DMS114 treated with DMSO at 0.1 percent for 48 hours (cell line): ENCODE data around the gene ERRFI1.

ENCODE experiments used
- DNase-seq: peaks from one replicate; lab custom pipeline; 2025; ENCODE audit not compliant: unreplicated experiment; lab: John Stamatoyannopoulos, UW

Gene ERRFI1

DNA sequence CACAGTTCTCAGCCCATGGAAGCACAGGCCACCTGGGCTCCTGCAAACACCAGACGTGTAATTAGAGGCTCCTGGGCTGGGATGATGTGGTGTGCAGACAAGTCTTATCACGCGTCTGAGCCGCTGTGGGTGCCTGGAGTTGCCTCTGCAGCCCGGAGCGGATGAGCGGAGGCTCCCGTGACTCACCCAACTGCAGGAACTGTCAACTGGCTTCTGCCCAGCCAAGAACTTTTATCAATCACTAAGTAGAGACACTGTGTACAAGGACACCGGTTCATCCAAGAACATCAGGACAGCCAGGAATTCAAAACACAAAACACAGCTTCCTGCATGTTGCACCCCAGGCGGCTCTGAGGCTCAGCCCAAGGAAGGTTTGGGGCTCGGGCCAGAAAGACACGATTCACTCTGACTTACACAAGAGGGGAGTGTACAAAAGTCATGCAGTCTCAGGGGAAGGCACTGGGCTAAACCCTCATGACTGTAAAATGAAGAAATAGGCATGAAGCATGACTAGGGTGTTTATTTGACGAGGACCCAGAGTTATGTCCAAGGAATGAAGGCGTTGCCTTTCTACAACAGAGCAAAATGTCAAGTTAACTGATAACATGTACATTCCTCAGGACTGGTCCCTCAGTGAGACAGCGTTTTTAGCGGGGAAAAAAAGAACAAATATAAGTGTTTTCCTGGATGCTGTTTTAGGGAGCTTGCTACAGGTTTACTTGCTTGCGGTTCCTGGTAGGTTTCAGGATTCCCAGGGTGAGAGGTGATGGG, 21.1 kb downstream of the ERRFI1 start:
- DNase-seq, result no peak

DNA sequence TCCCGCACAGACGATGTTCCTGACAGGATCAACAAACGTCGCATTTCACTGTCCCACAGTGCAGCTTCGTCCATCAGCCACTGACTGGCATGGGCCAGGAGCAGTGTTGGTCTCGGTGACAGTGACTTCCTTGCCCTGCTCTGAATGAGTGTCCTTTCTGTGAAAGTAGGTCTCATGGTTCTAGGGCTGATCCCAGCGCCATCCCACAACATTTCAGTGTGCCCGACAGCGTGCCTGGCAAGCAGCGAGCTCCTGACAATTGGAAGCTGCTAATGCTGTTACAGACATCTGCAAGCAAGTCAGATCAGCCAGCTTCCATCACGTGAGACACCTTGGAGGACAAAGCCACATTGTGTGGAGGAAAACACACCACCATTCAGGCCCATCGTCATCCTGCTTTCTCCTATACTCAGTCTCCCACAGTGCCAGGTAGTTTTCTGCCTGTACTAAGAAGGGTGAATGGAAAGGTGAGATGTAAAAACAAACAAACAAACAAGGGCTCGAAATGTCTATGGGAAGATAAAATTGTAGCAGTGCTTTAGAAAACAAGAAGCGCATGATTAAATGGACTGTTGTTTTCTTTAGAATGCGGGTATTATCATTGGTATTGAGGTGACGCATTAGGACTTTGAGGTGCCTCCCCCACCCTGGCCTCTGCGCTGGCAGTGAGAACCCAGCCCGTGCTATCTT, 21.9 kb downstream of the ERRFI1 start:
- no peak for DNase-seq

- DNase-seq, result no peak
These were observed 22.5 kb downstream of the ERRFI1 start for GRCh38 chr1:8003438-8004112.

DNA sequence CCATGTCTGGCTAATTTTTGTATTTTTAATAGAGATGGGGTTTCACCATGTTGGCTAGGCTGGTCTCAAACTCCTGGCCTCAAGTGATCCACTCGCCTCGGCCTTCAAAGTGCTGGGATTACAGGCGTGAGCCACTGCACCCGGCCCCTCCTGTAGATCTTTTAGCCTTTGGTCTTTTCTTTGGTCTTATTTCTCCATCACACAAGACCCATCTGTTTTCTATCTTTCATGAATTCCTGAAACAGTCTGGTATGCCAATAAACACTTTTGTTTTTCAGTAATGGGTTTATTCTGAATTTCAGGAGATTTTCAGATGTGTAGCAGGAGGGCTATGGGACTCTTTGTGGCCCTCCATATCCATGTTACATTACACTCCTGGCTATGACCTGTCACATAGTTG, 23.2 kb downstream of the ERRFI1 start:
- no peak for DNase-seq

DNA sequence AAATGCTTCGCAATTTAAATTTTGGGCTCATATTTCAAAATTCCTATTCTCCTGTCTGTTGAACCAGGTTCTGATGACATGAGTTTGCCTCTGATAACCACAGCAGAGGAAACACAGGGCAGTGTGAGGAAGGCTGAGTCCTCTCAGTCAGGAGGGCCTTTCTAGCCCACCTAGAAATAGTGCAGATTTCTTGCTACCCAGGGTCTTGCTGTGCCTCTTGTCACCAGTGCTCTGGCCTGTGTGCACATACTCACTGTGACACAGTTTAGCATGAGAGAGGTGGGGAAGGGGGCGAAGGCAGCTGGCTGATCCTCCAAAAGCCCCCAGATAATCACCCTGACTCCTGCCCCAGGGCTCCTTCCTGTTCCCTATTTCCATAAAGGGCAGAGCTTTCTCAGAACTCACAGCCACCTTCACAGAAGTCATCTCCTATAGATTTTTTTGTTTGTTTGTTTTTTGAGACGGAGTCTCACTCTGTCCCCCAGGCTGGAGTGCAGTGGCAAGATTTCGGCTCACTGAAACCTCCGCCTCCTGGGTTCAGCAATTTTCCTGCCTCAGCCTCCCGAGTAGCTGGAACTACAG, 23.7 kb downstream of the ERRFI1 start:
- DNase-seq, result no peak

DNA sequence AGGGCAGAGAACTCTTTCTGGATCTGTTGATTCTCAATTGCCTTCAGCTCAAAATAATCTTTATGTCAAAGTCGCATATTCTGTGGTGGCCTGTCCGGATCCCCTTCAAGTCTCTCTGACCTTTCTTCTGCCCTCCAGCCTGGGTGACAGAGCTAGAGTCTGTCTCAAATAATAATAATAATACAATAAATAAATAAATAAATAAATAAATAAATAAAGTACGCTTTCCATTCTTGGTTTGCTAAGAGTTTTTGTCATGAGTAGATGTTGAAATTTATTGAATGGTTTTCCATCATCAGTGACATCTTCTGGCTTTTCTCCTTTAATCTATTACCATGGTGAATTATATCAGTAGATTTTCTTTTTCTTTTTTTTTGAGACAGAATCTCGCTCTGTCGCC, 30.7 kb downstream of the ERRFI1 start:
- DNase-seq, result no peak

DNA sequence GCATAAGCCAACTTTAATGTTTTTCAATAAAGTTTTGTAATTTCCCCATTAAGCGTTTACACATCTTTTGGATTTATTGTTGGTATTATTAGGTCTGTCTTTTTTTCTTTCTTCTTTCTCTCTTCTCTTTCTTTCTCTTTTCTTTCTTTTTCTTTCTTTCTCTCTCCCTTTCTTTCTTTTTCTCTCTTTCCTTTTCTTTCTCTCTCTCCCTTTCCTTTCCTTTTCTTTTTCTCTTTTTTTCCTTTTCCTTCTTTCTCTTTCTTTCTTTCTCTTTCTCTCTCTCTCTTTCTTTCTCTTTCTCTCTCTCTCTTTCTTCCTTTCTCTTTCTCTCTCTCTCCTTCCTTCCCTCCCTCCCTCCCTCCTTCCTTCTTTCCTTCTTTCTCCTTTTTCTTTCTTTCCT, 31.3 kb downstream of the ERRFI1 start:
- no peak for DNase-seq

DNA sequence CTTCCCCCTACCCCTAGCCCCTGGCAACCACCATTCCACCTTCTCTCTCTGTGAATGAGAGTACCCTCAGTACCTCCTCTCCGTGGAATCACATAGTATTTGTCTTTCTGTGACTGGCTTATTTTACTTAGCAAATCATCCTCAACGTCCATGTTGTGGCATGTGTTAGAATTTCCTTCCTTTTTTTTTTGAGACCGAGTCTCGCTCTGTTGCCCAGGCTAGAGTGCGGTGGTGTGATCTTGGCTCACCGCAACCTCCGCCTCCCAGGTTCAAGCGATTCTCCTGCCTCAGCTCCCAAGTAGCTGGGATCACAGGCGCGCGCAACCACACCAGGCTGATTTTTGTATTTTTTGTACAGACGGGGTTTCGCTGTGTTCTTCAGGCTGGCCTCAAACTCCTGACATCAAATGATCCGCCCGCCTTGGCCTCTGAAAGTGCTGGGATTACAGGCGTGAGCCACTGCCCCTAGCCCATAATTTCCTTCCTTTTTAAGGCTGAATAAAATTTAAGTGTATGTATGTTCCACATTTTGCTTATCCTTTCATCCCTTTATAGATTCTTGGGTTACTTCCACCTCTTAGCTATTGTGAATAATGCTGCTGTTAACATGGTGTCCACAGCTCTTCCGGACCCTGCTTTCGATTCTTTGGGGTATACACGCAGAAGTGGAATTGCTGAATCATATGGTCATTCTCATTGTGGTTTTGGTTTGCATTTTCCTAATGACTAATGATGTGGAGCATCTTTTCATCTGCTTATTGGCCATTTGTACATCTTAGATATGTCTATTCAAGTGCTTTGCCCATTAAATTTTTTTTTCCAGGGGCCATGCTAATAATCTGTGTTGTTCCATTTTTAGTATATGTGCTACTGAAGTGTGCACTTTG, 32.3 kb downstream of the ERRFI1 start:
- DNase-seq, result no peak

DNA sequence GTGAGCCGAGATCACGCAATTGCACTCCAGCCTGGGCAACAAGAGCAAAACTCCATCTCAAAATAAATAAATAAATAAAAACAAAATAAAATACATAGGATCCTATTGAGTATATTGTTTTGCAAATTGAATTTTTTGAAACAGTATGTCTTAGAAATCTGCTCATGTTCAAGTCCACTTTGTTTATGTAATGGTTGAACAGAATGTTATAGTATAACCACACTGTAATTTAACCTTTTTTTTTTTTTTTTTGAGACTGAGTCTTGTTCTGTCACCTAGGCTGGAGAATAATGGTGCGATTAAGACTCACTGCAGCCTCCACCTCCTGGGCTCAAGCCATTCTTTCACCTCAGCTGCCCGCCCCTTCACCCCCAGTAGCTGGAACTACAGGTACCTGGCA, 33.2 kb downstream of the ERRFI1 start:
- no peak for DNase-seq

- no peak for DNase-seq
These were observed 34.3 kb downstream of the ERRFI1 start for GRCh38 chr1:7991504-7992440.

DNA sequence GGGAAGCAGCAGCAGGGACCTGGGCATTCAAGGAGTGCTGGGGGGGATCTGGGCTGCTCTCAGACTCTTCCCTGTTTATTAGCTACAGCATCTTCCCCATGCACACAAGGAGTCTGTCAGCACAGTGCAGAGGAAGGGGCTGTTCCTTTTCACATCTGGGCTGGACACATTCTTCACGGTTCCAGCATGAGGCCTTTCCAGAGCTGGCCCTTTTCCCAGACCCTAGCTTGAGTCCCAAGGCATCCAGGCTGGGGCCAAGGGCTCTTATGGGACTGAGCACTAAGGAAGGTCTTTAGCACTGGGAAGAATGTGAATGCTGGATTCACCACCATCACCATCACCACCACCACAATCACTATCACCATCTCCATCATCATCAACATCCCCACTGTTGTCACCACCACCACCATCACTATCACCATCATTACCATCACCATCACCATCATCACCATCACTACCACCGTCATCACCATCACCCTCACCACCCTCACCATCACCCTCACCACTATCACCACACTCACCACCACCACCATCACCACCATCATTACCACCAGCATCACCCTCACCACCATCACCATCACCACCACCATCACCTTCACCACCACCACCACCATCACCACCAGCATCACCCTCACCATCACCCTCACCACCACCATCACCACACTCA, 36.2 kb downstream of the ERRFI1 start:
- DNase-seq, result no peak

DNA sequence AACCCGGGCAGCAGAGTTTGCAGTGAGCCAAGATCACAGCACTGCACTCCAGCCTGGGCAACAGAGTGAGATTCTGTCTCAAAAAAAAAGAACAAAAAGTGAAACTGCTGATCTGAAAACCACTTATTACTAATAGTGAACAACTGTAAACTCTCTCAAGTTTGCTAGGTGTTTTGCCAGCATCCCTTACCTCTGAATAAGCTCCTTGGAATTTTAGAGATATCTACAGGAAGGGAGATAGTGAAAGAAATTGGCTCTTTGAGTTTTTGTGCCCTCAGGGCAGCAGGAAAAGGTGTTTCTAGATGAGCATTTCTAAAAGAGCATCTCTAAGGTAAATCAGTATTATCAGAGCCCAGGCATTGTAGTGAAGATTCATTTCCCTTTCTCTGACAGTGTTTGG, 37.5 kb downstream of the ERRFI1 start:
- no peak for DNase-seq

DNA sequence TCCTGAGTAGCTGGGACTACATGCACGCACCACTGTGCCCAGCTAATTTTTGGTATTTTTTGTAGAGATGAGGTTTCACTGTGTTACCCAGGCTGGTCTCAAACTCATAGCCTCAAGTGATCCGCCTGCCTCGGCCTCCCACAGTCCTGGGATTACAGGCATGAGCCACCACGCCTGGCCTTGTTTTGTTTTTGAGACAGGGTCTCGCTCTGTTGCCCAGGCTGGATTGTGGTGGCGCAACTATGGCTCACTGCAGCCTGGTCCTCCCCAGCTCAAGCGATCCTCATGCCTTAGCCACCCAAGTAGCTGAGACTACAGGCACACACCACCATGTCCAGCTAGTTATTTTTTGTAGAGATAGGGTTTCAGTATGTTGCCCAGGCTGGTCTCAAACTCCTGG, 38.6 kb downstream of the ERRFI1 start:
- no peak for DNase-seq

- DNase-seq, result no peak
These were observed 40.1 kb downstream of the ERRFI1 start for GRCh38 chr1:7985851-7986612.

GRCh38 chr1:7984811-7985210, 41.3 kb downstream of the ERRFI1 start:
- DNase-seq, result no peak

GRCh38 chr1:7983086-7983778, 42.9 kb downstream of the ERRFI1 start:
- no peak for DNase-seq

DNA sequence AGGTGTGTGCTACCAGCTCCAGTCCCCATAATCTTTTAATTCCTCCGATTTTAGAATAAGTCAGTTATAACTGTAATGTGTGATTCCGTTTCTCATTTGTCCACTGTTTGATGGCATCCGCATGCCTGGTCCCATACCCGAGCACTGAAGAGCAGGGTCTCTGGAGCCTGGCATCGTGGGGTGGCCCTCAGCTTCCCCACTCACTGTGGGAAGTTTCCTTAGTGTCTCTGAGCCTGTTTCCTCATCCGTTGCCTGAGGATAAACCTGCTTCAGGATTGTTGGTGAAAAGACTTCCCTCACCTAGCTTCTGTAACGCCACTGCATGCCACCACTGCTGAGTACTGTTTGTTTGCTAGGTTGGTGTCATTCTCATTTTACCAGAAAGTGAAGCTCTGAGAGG, 45.1 kb downstream of the ERRFI1 start:
- DNase-seq, result no peak
